HK-2 (cell line): ENCODE data around the gene SCFD1.
A peak's percentile ranks its signal among the peaks of the same experiment; 100 is the strongest.
"Not testable (repeated sequence)": the region's sequence is repeated elsewhere in the genome, so short reads cannot be mapped to it uniquely, and the experiment has no call there.

Experiments
- DNase-seq: peaks from one replicate; pipeline ENCODE4 v3.0.0-alpha.2; 2018; ENCODE audit not compliant: unreplicated experiment

Gene SCFD1

DNA sequence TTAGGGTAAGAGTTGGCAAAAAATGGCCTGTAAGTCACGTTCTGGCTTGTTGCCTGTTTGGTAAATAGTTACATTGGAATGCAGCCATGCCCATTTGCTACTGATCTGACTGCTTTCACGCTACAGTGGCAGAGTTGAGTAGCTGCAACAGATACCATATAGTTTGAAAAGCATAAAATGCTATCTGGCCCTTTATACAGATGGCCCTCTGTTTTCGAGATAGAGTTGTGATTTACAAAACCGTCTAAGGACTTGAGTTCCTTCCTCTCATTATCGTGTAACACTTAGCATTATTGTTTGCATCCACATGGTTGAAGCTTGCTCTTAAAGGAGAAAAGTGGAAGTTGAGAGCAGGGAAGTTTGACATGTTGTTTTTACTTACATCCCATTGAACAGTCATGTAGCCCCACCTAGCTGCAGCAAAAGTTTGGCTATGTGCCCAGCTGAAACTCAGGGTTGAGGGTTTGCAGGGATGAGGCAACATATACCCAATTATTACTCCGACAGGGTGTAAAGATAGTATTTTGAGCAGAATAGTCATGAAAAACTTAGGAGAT, 11.3 kb upstream of the SCFD1 start:
- no peak for DNase-seq

DNA sequence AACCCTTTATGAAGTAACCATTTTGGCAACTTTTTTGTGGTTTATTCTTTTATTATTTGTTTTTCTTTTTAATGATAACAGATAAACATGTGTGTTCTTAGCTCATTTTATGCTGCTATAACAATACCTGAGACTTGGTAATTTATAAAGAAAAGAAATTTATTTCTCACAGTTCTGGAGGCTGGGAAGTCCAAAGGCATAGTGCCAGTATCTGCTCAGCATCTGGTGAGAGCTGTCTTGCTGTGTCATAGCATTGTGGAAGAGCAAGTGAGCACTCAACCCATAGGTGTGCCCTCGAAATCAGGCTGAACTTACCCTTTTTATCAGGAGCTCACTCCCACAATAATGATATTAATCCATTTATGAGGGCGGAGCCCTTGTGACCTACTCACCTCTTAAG, 8.0 kb upstream of the SCFD1 start:
- no peak for DNase-seq

DNA sequence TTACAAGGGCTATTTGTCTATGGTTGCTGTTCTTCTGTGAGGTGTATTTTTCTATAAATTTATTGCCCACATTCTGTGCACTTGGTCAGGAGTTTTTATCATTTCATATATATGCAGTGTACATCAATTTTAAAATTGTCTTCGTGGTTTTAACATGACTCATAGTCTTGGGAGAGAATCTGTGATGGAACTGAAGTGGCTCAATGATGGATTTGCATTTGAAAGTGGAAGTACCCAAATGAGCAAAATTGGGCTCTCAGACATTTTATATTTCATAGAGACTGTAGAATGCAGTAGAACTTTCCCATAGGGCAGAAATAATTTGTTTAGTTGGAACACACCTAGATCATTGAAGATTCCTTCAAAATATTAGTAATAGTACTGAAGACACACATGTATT, 1.9 kb upstream of the SCFD1 start:
- no peak for DNase-seq

DNA sequence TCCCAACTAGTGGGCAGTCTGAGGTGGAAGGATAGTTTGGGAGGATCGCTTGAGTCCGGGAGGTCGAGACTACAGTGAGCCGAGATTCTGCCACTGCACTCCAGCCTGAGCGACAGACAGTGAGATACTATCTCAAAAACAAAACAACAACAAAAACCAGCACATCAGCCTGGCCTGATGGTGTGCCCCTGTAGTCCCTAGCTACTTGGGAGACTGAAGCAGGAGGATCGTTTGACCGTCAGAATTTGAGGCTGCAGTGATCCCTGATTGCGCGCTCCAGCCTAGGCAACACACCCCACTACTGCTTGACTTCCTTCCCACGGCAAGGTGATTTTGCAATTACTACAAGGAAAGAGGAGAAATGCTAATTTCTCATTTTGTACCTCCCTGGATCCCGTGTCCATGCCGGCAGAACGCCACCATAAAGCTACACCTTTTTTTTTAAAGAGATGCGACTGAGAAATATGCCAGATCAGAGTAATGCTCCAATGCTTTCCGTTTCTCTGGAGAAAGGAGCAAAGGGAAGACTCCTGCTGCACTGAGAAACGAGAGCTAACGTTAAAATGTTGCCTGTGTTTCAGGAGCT, 672 bp upstream of the SCFD1 start:
- DNase-seq, result no peak

DNA sequence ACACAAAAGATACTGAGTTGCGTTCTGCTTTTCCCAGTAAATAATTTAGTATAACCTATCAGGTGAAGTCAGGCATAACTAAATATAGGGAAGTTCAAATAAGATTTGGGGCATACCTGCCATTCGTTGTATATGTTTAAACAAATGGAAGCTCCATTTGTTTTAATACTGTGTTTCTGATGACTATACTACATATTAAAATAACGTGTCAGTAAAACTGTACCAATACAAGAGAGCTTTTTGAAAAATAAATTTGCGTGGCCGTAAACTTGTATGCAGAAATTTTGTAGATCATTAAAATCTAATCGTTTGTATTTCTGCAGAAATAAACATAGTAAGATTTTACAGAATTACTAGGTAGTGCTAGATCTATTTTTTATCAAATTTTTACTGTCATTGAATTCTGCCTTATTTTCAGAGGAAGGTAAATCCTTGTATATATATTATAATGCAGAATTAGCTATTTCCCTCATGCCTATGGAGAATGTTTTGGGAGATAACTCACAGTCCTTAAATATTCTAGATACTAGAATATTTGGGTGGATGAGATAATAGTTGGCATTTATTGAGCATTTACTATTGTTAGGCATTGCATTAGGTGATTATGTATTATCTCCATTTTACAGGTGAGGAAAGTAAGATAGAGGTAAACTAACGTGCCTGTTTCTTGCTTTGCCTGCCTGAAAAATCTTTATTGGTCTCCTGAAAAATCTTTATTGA, 1.5 kb downstream of the SCFD1 start:
- no peak for DNase-seq

DNA sequence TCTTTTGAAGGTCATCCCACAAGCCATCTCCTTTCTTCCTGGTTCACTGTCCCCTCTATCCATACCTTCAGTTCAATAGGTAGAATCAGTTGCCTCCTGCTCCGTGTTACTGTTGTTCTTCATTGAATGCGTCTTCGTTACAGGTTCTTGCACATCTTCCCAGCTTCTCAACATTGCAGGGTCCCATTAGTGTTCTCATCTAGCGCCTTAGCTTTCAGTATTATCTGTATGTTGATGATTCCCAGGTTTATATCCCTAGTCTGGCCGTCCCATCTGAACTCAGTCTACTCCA, 2.0 kb downstream of the SCFD1 start:
- no peak for DNase-seq

DNA sequence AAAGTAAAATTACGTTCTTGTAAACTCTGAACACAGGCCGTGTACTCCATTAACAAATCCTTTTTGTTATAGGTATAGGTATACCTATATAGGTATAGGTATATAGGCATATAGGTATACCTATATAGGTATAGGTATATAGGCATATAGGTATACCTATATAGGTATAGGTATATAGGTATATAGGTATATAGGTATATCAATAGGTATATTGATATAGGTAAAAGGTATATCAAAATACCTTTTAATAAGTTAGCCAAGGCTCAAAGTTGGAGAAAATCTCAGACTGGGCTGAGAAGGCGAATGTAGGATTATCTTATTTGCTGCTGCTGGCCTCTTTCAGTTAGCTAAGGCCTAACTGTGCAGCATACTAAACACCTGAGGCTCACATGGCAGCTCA, 3.4 kb downstream of the SCFD1 start:
- DNase-seq, result no peak

DNA sequence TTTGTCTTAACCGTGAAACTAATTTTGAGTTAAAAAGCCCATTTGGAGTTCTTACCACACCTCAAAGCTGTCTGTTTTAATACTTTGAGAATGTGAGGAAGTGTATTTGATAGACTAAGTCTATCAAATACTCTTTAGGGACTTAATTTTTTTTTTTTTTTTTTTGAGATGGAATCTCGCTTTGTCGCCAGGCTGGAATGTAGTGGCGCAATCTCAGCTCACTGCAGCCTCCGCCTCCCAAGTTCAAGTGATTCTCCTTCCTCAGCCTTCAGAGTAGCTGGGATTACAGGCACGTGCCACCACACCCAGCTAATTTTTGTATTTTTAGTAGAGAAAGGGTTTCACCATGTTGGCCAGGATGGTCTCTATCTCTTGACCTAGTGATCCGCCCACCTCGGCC, 7.3 kb downstream of the SCFD1 start:
- not testable (repeated sequence) for DNase-seq

DNA sequence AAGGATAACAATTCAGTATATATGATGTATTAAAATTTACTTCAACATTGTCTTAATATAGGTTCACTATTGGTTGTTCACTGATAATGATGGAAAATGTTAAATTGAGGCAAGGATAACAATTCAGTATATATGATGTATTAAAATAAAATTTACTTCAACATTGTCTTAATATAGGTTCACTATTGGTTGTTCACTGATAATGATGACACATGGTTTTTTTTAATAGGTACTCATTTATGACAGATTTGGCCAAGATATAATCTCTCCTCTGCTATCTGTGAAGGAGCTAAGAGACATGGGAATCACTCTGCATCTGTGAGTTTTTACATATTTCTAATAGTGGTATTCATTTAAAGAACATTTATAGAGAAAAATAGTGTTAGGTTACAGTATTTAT, 8.1 kb downstream of the SCFD1 start:
- no peak for DNase-seq

DNA sequence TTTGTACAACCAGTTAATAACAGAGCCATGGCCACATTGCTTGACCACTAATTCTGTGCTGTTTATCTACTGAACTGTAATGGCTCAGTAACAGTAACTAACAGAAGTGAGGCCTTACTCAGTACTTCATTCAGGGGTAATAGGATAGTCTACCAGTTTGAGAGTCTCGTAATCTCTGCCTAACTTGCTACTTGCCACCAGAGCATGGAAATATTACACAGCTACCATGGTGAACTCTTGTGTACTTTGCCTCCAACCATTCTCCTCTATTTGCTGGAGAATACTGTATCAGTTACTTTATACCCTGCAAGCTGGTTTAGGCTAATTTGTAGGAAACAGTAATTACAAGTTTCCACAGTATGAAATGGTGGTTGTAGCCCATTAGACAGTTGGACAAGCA, 10.6 kb downstream of the SCFD1 start:
- DNase-seq, result no peak

DNA sequence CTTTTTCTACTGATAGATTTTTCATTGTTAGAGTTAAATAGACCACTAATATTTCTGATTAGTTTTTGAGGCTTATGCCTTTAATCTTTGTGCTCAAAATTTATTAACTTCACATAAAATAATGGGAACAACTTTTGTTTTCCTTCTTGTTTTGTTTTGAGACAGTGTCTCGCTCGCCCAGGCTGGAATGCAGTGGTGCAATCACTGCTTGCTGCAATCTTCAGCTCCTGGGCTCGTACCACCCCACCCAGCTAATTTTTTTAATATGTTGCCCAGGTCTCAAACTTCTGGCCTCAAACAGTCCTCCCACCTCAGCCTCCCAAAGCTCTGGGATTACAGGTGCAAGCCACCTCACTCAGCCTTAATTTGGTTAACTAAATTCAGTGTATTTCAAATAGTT, 16.8 kb downstream of the SCFD1 start:
- no peak for DNase-seq

DNA sequence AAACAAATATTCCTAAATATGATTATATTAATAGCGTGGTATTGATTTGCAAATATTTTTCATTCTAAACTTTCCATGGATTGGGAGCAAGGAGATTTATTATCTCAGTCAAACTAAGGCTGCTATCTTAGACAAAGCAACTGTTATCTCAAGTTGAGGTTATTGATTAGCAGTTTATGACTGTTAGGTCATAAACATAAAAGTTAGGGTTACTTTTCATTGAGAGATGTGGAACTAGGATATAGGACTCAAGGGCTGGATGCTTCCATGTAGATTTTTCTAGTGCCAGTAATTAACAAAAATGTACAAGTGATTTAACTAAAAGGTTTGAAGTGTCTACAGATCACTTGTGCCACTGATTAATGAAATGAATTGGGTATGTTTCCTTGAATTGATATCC, 19.1 kb downstream of the SCFD1 start:
- DNase-seq, result no peak

DNA sequence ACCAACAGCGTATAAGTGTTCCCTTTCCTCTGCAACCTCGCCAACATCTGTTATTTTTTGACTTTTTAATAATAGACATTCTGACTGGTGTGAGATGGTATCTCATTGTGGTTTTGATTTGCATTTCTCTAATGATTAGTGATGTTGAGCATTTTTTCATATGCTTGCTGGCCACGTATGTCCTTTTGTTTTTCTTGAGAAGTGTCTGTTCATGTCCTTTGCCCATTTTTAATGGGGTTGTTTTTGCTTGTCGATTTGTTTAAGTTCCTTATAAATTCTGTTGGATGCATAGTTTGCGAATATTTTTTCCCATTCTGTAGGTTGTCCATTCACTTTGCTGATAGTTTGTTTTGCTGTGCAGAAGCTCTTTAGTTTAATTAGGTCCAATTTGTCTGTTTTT, 22.3 kb downstream of the SCFD1 start:
- DNase-seq, result not testable (repeated sequence)

DNA sequence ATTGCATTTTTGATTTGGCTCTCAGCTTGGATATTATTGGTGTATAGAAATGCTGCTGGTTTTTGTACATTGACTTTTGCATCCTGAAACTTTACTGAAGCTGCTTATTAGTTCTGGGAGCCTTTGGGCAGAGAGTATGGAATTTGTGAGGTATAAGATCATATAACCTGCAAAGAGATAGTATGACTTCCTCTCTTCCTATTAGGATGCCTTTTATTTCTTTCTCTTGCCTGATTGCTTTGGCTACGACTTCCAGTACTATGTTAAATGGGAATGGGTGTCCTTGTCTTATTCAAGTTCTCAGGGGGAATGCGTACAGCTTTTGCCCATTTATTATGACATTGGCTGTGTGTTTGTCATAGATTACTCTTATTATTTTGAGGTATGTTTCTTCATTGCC, 23.5 kb downstream of the SCFD1 start:
- DNase-seq, result no peak

DNA sequence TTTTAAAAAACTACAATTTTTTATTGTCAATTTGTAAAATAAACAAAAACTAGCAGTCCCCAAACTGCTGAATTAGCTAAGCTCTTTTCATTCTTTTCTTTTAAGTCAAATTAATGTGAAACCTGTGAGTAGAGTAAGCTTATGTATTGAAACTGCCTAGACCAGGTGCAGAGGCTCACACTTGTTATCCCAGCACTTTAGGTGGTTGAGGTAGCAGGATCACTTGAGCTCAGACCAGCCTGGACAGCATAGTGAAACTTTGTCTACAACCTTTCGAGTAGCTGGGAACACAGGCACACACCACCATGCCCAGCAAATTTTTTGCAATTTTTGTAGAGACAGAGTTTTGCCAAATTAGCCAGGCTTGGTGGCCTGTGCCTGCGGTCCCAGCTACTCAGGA, 26.4 kb downstream of the SCFD1 start:
- DNase-seq, result no peak

DNA sequence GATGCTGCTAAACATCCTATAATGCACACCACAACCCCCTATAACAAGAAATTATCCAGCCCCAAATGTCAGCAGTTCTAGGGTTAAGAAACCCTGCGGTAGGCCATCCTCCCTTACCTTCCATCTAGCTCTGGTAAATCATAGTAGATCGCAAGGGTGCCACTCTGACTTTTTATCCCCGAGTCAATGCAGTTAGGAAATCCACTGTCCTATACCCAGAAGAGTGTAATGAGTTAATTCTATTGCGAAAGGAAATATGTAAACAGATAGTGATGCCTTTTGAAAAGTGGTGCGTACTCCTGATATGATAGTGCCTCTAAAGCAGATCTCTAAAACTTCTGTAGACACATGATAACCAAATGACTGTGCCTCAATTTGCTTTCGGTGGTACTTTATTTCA, 29.8 kb downstream of the SCFD1 start:
- no peak for DNase-seq

DNA sequence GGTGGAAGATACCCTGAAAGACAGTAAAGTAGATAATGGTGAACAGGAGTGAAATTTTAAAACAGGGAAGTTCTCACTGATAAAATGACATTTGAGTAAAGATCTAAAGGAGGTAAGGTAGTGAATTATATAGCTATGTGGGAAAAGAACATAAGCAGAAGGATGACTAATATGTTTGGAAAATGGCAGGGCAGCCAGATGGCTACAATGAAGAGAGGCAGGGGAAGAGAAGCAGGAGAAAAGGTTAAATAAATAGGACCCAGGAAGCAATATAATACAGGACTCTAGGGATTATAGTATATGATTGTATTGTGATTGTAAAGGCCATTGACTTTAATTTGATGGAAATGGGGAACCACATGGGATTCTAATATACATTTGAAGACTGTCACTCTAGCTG, 33.0 kb downstream of the SCFD1 start:
- DNase-seq, result no peak

DNA sequence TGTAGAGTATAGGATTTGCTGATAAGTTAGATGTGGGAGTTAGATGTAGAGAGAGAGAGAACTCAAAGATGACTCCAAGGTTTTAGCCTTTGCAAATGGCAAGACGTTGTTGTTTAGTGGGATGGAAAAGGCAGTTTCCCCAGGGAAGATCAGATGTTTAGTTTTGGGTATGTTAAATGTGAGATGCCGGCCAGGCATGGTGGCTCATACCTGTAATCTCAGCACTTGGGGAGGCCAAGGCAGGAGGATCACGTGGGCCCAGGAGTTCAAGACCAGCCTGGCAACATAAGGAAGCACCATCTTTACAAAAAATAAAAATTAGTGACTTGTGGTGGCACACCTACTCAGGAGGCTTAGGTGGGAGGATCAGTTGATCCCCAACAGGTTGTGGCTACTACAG, 33.5 kb downstream of the SCFD1 start:
- no peak for DNase-seq

DNA sequence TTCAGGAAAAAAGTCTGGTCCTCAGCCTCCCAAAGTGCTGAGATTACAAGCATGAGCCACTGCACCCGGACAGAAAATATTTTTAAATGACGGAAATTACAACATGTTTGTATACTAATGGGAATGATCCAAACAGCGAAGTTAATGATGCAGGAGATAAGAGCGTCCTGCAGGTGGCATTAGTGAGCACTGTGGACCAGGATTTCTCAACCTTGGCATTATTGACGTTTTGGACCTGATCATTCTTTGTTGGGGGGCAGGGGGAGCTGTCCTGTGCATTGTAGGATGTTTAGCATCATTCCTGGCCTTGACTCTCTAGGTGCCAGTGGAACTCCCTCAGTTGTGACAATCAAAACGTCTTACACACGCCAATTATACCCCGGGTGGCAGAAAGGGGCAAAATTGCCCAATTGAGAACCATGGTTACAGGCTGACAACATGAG, 34.1 kb downstream of the SCFD1 start:
- peak; percentile 11 for DNase-seq

DNA sequence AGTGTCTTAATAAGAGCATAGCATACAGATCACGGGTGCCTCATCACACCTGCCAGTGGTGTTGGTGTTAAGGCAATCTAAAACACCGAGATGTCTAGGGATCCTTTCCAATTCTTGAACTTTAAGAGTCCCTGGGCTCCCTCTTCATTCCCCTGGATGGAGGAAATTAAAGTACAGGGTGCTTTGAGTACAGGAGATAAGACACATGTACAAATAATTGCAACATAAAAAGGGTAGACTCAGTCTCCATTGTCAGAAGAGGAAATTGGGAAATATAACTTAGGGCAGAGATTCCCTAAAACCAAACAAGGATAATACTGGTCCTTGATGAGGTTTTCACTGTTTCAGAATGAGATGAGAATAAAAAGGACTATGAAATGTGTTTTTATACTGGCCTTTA, 34.9 kb downstream of the SCFD1 start:
- no peak for DNase-seq

DNA sequence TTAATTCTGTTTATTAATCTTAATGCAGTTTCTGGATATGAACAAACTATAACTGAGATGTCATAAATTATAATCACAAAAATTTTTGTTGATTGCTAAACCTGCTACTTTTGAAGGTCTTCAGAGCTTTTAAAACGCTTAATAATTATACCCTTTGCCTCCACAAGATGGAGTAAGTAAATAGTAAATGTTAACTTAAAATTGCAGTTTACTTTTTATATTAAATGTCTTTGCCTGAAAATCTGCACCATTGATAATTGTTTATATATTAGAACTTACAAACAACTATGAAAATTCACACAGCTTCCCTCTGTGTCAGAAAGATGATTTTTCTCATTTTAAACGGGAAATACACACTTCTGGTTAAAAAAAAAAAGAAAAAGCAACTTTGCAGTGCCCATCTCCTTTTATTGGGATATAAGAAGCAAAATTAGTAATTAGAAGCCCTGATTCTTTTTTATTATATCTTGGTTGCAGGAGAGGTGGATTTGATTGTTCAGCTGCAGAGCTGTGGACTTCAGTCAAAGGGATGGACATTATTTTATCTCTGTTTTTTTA, 35.6 kb downstream of the SCFD1 start:
- DNase-seq, result no peak

DNA sequence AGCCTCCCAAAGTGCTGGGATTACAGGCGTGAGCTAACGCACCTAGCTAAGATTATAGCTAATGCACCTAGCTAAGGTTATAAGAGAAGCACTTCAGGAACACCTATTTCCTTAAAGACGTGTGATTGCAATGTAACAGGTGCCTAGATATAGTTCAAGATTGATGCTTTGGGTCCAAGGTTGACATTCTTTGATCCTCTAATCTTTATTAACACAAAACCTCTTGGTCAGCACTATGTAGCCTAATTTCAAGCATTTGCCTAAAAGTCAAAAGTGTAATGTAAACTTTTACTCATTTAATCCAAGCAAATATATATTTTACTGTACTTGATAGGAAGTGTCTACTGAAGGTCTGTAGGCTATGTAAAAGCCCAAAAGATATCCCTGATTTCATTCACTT, 36.5 kb downstream of the SCFD1 start:
- no peak for DNase-seq

DNA sequence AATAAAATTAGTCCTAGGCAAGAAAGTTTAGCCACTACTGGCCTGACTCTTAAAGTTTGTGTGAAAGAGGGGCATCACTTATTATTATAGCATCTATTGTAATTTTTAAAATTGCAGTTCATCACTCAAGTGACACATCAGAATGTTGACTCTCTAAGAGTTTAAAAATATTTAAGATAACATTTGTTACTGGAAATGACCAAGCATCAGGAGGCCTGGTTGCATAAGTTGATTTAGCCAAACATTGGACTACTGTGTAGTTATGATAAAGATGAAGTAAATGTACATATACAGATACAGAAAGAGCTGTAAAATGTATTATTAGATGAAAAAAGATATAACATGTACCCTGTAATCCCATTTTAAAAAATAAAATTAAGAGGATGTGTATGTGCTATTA, 47.5 kb downstream of the SCFD1 start:
- DNase-seq, result no peak

DNA sequence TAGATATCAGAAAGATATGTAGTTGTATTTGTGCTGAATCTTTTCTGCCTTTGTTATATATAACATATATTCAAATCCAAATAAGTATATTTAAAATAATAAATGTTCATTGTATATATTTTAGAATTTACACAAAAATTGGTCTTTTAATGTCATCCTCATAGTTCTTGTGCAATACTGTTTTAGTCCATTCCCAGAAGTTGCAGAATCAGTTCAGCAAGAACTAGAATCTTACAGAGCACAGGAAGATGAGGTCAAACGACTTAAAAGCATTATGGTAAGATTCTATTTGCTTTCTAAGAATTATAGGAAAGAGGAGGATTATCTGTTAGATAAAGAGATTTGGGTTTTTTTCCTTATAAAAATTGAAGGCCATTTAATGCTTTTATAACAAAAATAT, 51.0 kb downstream of the SCFD1 start:
- no peak for DNase-seq
